ENCODE results near the gene ZNF254. TPM values are rescaled to one million over a fixed set of nuclear protein-coding genes. Genes with fewer than 3 reads are reported as not detected.
"Not testable (repeated sequence)": the region's sequence is repeated elsewhere in the genome, so short reads cannot be mapped to it uniquely, and the experiment has no call there.

The ZNF254 gene
- total RNA-seq: 10.7 and 11.4 TPM in 2 replicates

DNA sequence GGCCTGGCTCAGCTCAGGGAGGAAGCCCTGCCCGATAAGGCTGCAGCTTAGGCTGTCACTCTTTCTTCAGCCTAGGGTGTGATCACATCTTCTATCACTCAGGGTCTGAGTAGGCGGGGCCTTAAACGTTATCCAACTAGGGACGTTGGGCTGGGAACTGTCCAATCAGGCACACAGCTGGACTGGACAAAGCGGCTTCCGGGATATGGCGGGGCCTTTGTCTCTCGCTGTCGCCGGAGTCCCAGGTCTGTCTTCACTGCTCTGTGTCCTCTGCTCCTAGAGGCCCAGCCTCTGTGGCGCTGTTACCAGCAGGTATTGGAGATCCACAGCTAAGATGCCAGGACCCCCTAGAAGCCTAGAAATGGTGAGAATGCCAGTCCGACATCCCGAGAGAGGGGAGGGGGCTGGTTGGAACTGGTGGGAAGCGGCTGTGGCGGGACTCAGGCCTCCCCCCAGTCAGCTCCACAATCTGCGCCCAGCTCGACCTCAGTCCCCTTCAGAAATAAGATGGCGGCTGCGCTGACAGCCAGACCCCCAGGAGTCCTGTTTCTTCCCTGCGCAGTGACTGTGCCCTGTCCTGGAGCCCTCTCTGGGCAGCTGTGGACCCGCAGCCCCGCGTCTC is at the start of gene ZNF254:
ZNF254 (plus strand) TSS at position 214 of the 622 bp plus-strand sequence; CDS start at position 335, 121 bp downstream.
- peak; percentile 91 for DNase-seq (ENCODE audit: low read depth, low spot score)

DNA sequence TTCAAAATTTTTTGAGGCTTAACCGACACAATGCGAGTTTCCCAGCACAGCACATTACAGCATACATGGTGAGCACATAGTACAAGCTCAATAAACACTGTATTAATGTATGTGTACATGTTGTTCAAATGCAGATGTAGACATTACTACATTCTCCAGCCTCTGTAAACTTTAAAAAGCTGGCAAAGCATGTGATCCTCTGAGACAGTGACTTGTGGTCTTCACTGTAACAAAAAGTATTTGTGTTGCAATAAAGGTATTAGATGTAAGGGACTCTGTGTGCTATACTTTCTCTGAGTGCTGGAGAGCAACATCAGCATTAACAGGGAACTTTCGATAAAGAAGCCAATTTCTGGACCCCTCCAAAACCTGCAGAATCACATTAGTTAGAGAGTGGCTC is 46.4 kb upstream of the ZNF254 start:
- DNase-seq (ENCODE audit: low read depth, low spot score): no peak

DNA sequence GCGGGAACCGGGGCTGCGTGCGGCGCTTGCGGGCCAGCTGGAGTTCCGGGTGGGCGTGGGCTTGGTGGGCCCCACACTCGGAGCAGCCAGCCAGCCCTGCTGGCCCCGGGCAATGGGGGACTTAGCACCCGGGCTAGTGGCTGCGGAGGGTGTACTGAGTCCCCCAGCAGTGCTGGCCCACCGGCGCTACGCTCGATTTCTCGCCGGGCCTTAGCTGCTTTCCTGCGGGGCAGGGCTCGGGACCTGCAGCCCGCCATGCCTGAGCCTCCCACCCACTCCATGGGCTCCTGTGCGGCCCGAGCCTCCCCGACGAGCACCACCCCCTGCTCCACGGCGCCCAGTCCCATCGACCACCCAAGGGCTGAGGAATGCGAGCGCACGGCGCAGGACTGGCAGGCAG is 45.7 kb upstream of the ZNF254 start:
- DNase-seq (ENCODE audit: low read depth, low spot score): not testable (repeated sequence)

DNA sequence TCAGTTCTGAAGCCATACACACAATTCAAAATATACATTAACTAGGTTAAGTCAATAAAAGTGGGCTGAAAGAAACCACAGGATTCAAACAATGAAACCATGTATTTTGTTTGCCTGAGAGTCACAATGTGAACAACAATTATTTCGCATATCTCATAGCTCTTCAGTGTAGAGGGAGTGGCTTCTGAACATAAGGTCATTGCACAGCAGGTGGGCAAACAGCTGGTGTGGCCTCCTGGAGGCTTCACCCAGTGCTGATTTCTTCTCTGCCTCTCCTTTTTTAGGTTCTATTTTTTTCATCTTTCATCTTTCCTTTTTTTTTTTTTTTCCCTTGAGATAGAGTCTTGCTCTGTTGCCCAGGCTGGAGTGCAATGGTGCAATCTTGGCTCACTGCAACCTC is 40.4 kb upstream of the ZNF254 start:
- no peak for DNase-seq (ENCODE audit: low read depth, low spot score)

DNA sequence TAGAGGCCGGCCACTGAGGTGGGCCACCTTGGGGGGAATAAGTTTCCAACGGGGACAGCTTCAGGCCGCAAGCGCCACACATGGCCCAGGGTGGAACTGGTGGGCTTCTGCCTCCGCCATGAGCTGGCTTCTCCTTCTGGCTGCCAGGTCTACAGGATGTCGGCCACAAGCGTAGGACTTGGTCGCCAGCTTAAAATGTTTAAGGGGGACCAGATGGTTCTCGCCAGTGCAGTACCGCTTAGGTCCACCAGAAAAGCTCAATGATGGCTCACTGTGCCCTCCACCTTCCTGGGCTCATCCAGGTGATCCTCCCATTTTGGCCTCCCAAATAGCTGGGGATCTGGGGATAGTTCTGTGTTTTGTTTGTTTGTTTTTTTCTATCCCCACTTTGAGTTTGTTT is 38.7 kb upstream of the ZNF254 start:
- no peak for DNase-seq (ENCODE audit: low read depth, low spot score)

DNA sequence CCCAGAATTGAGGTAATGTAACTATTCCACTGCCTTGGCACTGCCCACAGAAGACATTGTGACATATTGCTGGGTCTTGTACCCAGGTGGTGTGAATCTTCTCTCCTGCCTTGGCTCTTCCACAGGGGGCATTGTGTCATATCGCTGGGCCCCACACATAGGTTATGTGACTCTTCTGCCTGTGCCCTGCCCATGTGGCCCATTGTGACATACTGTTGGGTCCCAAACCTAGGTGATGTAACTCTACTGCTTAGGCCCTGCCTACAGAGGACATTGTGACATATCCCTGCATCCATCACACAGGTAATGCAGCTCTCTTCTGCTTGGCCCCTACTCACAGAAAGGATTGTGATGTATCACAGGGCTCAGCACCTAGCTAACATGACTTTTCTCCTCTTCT is 37.5 kb upstream of the ZNF254 start:
- DNase-seq (ENCODE audit: low read depth, low spot score): no peak

DNA sequence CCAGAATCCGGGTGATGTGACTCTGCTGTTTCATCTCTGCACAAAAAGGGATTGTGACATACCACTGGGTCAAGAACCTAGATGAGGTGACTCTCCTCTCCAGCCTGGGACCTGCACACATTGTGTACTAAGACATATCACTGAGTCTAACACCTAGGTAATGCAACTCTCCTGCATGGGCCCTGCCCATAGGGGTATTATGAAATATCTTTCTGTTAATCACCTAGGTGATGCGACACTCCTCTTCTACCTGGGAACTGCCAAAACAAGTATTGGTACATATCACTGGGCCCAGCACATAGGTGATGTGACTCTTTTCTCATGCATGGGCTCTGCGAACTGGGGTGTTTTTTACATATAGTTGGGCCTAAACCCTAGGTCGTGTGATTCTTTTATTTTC is 35.5 kb upstream of the ZNF254 start:
- no peak for DNase-seq (ENCODE audit: low read depth, low spot score)

DNA sequence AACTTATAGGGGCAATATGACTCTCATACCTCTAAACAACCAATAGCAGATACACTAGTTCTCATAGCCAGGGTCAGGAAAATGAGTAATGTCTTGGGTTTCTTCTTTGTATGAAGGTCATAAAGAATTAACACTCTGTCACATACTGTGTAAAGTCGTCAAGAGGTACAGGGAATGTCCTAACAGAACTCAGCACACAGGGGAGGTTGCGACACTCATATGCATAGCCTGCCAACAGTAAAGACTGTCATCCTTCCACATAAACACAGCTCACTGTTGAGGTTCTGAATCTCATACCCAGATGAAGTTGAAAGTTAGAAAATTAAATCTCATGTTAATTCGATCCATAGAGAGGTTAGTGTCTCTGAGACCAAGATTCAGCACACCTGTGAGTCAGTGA is 34.2 kb upstream of the ZNF254 start:
- DNase-seq (ENCODE audit: low read depth, low spot score): no peak

DNA sequence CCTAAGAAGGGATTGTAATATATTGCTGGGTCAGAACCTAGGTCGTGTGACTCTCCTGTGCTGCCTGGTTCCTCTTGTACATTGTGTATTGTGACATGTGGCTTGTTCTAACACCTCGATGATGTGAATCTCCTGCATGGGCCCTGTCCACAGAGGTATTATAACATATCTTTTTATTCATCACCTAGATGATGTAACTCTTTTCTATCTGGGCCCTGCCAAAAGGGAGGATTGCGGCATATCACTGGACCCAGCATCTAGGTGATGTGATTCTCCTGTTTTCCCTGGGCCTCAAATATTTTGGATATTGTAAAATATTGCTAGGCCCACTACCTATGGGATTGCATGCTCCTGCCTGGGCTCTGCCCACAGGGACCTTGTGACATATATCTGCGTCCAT is 33.4 kb upstream of the ZNF254 start:
- DNase-seq (ENCODE audit: low read depth, low spot score): no peak

DNA sequence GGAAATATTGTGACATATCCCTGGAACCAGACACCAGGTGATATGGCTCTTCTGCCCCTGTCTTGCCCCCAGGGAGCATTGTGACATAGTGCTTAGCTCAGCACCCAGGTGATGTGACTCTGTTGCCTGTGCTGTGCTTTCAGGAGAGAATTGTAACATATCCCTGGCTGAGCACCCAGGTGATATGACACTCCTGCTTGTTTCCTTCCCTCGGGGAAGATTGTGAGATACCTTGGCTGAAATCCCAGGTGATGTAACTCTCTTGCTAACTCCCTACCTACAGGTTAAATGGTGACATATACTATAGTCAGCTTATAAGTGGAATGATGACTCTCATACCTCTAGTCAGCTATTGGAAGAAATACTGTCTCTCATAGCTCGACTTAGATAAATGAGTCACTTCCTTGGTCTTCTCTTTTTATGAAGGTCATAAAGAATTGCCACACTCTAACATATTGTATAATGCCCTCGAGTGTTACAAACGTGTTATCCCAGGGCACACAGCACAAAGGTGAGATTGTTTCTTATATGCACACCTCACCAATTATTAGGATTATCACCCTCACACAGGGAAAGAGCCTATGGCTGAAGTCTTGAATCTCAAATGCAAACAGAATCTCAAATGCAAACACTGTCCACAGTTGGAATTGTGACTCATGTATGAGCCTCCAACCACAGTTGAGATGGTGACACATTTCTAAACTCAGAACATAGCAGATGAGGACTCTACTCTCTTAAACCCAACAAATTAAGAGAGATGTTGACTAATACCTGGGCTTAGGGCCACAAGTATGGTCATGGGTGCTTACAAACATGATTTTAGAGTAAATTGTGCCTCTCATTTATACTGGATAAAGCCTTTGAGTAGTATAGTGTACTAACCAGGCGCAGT is 32.7 kb upstream of the ZNF254 start:
- no peak for DNase-seq (ENCODE audit: low read depth, low spot score)

DNA sequence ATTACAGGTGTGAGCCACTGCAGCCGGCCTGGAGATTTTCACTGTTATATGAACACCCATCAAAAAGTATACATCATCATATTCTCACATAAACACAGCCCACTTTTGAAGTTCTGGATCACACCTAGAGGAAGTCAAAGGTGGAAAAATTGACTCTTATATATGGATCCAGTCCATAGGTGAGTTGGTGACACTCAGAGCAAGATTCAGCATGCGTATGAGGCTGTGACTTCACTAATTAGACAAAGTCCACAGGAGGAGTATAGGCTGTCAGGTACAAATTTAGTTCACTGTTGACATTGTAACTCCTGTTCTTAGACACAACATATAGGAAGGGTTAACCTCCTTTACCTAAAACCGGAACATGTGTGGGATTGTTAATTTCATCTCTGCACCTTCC is 31.4 kb upstream of the ZNF254 start:
- DNase-seq (ENCODE audit: low read depth, low spot score): no peak

DNA sequence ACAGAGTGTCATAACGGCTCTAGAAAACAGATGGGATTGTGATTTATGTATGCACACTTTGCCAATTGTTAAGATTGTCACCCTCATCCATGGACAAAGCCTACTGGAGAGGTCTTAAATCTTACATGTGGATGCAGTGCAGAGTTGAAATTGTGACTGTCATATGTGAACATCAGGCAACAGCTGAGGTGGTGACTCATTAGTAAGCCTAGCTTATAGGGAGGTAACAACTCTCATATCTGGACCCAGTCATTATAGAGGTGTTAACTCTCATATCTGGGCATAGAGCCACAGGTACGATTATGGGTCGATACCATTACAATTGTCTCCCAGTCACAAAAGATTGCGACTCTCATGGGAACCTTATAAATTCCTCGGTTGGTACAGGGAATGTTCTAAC is 29.8 kb upstream of the ZNF254 start:
- no peak for DNase-seq (ENCODE audit: low read depth, low spot score)

DNA sequence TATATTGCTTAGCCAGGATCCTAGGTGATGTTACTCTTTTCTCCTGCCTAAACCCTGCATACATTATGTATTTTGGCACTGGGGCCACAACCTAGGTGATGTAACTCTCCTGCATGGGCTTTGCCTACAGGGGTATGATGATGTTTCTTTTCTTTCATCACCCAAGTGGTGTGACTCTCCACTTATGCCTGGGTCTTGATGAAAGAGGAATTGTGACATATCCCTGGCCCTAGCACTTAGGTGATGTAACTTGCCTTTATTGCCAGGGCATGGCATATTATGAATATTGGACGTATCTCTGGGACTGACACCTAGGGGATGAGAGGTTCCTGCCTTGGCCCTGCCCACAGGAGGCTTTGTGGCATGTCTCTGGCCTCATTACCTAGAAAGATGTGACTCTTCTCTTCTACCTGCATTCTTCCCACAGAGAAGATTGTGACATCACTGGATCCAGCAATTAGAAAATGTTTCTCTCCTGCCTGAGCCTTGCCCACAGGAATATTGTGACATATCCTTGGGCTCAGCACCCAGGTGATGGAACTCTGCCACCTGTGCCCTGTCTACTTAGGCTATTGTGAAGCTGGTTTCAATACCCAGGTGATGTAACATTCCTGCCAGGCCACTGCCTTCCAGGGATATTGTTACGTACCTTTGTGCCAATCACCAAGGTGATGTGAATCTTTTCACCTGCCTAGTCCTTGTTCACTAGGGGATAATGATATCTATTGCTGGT is 27.3 kb upstream of the ZNF254 start:
- no peak for DNase-seq (ENCODE audit: low read depth, low spot score)

DNA sequence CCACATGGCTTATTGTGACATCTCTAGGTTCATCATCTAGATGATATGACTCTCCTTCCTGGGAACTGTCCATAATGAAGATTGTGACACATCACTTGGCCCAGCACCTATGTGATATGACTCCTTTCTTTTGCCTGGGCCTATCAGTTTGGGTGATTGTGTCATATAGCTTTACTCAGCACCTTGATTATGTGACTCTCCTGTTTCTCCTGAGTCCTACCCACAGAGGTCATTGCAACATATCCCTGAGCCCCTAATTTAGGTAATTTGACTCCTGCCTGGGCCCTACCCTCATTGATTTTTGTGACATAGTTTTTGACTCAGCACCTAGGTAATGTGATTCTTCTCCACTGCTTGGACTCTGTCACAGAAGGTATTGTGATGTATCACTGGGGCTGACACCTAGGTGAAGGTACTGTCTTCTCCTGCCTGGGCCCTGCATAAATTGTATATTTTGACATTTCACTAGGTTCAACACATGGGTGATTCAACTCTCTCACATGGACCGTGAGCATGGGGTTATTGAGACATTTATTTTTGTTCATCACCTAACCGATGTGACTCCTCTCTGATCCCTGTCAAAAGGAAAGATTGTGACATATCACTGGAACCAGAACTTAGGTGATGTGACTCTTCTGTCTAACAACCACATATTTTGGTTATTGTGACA is 26.2 kb upstream of the ZNF254 start:
- no peak for DNase-seq (ENCODE audit: low read depth, low spot score)

DNA sequence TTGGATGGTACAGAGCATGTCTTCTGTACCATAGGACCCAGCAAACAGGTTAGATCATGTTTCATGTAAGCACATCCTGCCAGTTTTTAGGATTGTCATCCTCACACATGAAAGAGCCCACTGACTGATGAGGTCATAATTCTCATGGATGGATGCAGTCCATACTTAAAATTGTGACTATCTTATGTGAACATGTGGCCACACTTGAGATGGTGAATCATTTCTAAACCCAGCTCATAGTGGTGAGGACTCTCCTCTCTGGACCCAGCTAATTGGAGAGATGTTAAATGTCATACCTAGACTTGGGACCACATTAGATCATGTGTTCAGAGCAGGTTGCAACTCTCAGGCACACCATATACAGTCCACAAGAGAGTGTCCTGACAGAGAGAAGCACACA is 24.8 kb upstream of the ZNF254 start:
- DNase-seq (ENCODE audit: low read depth, low spot score): no peak

DNA sequence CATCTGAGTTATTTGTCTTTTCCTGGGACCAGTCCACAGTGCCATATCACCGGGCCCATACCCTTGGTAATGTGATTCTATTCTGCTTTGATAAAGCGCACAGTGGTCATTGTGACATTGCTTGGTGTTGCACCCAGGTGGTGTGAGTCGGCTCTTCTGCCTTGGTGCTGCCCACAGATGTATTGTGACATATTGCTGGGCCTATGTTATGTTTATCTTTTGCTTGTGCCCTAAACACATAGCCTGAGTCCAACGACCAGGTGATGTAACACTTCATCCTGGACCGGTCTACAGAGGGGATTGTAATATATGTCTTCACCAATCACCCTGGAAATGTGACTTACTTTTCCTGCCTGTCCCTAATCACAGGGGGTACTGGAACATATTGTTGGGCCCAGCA is 23.7 kb upstream of the ZNF254 start:
- no peak for DNase-seq (ENCODE audit: low read depth, low spot score)

DNA sequence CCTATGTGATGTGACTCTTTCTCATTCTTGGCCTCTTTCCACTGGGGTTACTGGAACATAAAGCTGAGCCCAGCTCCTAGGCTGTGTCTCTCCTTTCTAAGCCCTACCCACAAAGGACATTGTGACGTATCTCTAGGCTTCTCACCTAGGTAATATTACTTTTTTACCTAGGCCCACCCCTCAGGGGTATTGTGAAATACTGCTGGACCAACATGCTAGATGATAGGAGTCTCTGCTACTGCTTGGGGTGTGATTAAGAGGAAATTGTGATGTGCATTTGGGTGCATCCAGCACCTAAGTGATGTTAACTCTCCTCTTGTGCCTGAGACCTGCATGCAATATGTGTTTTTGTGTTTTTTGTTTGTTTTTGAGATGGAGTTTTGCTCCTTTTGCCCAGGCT is 22.8 kb upstream of the ZNF254 start:
- no peak for DNase-seq (ENCODE audit: low read depth, low spot score)

DNA sequence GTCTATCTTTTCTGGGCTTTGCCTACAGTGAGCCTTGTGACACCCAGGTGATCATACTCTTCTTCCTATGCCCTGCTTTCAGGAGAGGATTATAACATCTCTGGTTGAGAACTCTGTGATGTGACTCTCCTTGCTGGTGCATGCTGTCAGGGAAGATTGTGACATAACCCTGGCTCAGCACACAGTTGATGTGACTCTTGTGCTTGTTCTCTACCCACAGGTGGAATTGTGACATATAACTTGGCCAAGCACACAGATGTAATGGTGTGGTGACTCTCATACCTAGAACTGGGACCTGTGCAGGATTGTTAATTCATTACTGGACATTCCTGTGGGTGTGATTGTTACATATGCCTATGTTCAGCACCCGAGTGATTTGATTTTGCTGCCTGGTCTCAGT is 21.7 kb upstream of the ZNF254 start:
- DNase-seq (ENCODE audit: low read depth, low spot score): no peak

DNA sequence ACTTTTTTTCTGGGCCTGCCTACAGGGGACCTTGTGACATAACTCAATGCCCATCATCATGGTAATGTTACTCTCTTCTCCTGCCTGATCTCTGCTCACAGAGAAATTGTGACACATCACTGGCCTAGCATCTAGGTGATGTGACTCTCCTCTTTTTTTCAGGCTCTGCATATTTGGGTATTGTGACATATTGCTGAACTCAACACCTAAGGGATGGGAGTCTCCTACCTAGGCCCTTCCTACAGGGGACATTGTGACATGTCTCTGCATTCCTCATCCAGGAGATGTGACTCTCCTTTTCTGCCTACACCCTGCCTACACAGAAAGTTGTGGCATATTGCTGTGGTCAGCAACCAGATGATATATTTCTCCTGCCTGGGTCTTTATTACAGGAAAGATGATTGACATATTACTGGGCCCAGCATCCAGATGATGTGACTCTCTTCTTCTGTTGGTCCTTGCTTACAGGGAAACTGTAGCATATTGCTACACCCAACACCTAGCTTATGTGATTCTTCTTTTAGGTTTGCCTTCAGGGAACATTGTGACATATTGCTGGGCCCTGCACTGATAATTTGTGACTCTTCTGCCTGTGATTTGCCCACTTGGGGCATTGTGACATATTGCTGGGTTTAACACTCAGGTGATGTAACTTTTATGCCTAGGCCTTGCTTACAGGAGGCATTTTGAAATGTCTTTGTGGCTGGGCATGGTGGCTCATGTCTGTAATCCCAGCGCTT is 21.0 kb upstream of the ZNF254 start:
- no peak for DNase-seq (ENCODE audit: low read depth, low spot score)

DNA sequence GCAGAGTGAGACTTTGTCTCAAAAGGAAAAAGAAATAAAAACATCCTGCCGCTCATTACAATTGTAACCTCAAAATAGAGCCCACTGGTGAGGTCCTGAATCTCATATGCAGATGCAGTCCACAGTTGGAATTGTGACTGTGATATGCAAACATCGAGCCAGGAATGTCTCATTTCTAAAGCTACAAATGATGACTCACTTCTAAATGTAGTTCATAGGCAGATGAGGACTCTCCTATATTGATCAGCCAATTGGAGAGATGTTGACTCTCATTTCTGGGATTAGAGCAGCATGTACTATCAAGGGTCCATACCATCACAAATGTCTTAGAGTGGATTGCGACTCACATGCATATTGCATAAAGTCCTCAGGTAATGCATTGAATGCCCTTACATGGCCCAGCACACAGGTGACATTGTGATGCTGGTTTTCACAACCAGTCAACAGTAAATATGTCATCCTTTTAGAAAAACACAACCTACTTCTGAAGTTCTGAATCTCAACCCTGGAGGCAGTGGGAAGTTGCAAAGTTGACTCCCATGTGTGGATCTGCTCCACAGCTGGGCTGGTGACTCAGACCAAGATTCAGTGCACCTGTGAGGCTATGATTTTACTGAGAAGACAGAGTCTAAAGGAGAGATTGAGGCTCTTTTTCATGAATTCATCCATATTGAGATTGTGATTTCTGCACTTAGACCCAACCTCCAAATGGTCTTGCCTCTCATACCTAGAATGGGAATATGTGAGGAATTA is 16.9 kb upstream of the ZNF254 start:
- DNase-seq (ENCODE audit: low read depth, low spot score): no peak

Data from pulmonary artery endothelial cell (primary cell).